Measurements from ENCODE around the gene IRF7.

Gene IRF7

GRCh38 chr11:609341-609811 is 6.4 kb downstream of the IRF7 start:
- Mint-ChIP-seq H3K4me3 (no peak overlapping the region), H3K36me3 (ENCODE audit: low read depth) (peaks cover 45% of the 10 kb centered on the region), H3K27ac (no peak overlapping the region)

GRCh38 chr11:608791-609251 is 6.9 kb downstream of the IRF7 start:
- peaks cover 6% of the 10 kb centered on the region for H3K4me1 Mint-ChIP-seq (ENCODE audit: low read depth)
- H3K9me3 Mint-ChIP-seq: no peaks in the 10 kb centered on the region
- no peaks in the 10 kb centered on the region for H3K27me3 Mint-ChIP-seq
- H3K27ac Mint-ChIP-seq: no peak overlapping the region
- no peak overlapping the region for H3K4me3 Mint-ChIP-seq
- H3K36me3 Mint-ChIP-seq (ENCODE audit: low read depth): peaks cover 48% of the 10 kb centered on the region

More at GRCh38 chr11:609341-609811, 6.4 kb downstream of the IRF7 start:
- H3K27me3 Mint-ChIP-seq: no peaks in the 10 kb centered on the region
- no peaks in the 10 kb centered on the region for H3K9me3 Mint-ChIP-seq
- peaks cover 12% of the 10 kb centered on the region for H3K4me1 Mint-ChIP-seq (ENCODE audit: low read depth)

DNA sequence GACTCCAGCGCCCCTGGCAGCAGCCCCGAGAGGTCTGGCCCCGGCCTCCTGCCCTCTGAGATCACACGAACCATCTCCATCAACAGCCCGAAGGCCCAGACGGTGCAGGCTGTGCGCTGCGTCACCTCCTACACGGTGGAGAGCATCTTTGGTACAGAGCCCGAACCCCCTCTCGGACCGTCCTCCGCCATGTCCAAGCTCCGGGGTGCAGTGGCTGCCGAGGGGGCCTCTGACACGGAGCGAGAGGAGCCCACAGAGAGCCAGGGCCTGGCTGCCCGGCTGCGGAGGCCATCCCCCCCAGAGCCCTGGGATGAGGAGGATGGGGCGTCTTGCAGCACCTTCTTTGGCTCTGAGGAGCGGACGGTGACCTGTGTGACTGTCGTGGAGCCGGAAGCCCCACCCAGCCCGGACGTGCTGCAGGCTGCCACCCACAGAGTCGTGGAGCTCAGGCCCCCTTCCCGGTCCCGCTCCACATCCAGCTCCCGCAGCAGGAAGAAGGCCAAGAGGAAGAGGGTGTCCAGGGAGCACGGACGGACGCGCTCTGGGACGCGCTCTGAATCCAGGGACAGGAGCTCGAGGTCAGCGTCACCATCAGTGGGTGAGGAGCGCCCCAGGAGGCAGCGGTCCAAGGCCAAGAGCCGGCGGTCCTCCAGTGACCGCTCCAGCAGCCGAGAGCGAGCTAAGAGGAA is 7.6 kb downstream of the IRF7 start:
- H3K27ac Mint-ChIP-seq: no peak overlapping the region
- no peak overlapping the region for H3K4me3 Mint-ChIP-seq
- no peaks in the 10 kb centered on the region for H3K9me3 Mint-ChIP-seq
- H3K4me1 Mint-ChIP-seq (ENCODE audit: low read depth): peaks cover 5% of the 10 kb centered on the region
- H3K36me3 Mint-ChIP-seq (ENCODE audit: low read depth): peaks cover 52% of the 10 kb centered on the region
- no peaks in the 10 kb centered on the region for H3K27me3 Mint-ChIP-seq

DNA sequence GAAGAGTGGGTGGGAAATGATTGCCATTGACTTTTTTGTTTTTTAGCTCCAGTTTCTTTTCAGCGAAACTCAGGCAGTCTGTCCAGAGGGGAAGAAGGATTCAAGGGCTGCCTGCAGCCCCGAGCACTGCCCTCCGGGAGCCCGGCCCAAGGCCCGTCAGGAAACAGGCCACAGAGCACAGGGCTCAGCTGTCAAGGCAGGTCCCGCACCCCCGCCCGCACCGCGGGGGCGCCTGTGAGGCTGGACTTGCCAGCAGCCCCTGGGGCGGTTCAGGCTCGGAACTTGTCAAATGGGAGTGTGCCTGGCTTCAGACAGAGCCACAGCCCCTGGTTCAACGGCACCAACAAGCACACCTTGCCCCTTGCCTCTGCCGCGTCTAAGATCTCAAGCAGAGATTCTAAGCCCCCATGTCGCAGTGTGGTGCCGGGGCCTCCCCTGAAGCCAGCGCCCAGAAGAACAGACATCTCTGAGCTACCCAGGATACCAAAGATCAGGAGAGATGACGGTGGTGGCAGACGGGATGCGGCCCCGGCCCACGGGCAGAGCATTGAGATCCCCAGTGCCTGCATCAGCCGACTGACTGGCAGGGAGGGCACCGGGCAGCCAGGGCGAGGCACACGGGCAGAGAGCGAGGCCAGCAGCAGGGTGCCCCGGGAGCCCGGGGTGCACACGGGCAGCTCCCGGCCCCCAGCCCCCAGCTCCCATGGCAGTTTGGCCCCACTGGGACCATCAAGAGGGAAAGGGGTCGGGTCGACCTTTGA is 8.6 kb downstream of the IRF7 start:
- Mint-ChIP-seq H3K4me3 (no peak overlapping the region), H3K36me3 (ENCODE audit: low read depth) (peaks cover 52% of the 10 kb centered on the region), H3K27ac (no peak overlapping the region), H3K9me3 (no peaks in the 10 kb centered on the region), H3K27me3 (no peaks in the 10 kb centered on the region), H3K4me1 (ENCODE audit: low read depth) (peaks cover 5% of the 10 kb centered on the region)

DNA sequence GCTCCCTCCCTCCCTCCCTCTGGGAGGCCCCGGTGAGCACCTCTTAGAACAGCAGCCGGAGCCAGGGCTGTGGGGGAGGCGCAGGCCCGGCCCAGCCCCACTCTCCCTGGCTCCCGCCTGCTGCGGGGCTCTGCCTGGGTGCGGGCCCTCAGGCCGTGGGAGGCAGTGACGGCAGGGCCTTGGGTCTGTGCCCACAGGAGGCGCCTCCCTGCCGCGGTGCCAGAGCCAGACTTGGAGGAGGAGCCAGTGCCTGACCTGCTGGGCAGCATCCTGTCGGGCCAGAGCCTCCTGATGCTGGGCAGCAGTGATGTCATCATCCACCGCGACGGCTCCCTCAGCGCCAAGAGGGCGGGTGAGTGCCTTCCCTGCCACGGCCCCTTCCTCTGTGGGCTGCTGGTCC is 9.5 kb downstream of the IRF7 start:
- H3K27ac Mint-ChIP-seq: no peak overlapping the region
- H3K36me3 Mint-ChIP-seq (ENCODE audit: low read depth): peaks cover 55% of the 10 kb centered on the region
- H3K9me3 Mint-ChIP-seq: no peaks in the 10 kb centered on the region
- peaks cover 5% of the 10 kb centered on the region for H3K4me1 Mint-ChIP-seq (ENCODE audit: low read depth)
- H3K4me3 Mint-ChIP-seq: no peak overlapping the region
- no peaks in the 10 kb centered on the region for H3K27me3 Mint-ChIP-seq

- peaks cover 5% of the 10 kb centered on the region for H3K4me1 Mint-ChIP-seq (ENCODE audit: low read depth)
- peaks cover 49% of the 10 kb centered on the region for H3K36me3 Mint-ChIP-seq (ENCODE audit: low read depth)
- no peak overlapping the region for H3K4me3 Mint-ChIP-seq
- no peak overlapping the region for H3K27ac Mint-ChIP-seq
- no peaks in the 10 kb centered on the region for H3K27me3 Mint-ChIP-seq
- H3K9me3 Mint-ChIP-seq: no peaks in the 10 kb centered on the region
Observed at GRCh38 chr11:605286-606129, 10.2 kb downstream of the IRF7 start.

- Mint-ChIP-seq H3K27me3 (no peaks in the 10 kb centered on the region), H3K4me3 (no peak overlapping the region), H3K27ac (no peak overlapping the region), H3K4me1 (ENCODE audit: low read depth) (peaks cover 5% of the 10 kb centered on the region), H3K9me3 (no peaks in the 10 kb centered on the region), H3K36me3 (ENCODE audit: low read depth) (peaks cover 49% of the 10 kb centered on the region)
Observed at GRCh38 chr11:603154-603553, 12.6 kb downstream of the IRF7 start.

- Mint-ChIP-seq H3K9me3 (no peaks in the 10 kb centered on the region), H3K27me3 (no peaks in the 10 kb centered on the region), H3K36me3 (ENCODE audit: low read depth) (peaks cover 45% of the 10 kb centered on the region), H3K27ac (no peak overlapping the region), H3K4me1 (ENCODE audit: low read depth) (peaks cover 3% of the 10 kb centered on the region), H3K4me3 (no peak overlapping the region)
Observed at GRCh38 chr11:601573-602245, 14.0 kb downstream of the IRF7 start.

DNA sequence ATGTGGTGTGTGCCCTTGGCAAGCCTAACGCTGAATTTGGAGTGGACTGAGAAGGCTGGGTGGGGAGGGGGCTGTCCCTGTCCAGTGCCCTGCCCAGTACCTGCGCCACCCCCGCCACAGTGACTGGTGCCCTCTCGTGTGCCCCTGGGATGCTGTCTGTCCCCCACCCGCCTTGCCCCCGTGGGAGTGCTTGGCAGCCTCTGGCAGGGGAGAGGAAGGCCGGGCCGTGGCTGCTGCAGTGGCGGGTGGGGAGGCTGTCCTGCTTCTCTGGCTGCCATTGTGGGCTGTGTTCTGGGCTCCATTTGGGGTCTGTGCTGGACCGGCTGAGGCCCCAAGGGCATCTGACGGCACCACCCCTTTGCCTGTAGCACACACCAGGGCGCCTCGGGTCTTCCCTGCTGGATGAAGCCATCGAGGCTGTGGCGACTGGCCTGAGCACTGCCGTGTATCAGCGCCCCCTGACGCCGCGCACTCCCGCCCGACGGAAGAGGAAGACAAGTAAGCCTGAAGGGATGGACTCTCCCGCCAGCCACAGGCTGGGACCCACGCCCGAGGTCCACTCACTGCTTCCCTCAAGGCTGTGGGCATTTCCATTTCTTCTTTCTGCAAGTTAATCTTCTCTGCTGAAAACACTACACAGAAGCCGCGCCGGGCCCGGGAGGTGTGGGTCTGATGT is 17.6 kb downstream of the IRF7 start:
- no peak overlapping the region for H3K4me3 Mint-ChIP-seq
- no peak overlapping the region for H3K27ac Mint-ChIP-seq
- H3K36me3 Mint-ChIP-seq (ENCODE audit: low read depth): peaks cover 50% of the 10 kb centered on the region
- H3K4me1 Mint-ChIP-seq (ENCODE audit: low read depth): peaks cover 6% of the 10 kb centered on the region
- no peaks in the 10 kb centered on the region for H3K27me3 Mint-ChIP-seq
- no peaks in the 10 kb centered on the region for H3K9me3 Mint-ChIP-seq

- peaks cover 6% of the 10 kb centered on the region for H3K4me1 Mint-ChIP-seq (ENCODE audit: low read depth)
- H3K9me3 Mint-ChIP-seq: no peaks in the 10 kb centered on the region
- no peaks in the 10 kb centered on the region for H3K27me3 Mint-ChIP-seq
- no peak overlapping the region for H3K4me3 Mint-ChIP-seq
- peaks cover 57% of the 10 kb centered on the region for H3K36me3 Mint-ChIP-seq (ENCODE audit: low read depth)
- H3K27ac Mint-ChIP-seq: no peak overlapping the region
Observed at GRCh38 chr11:597166-597725, 18.5 kb downstream of the IRF7 start.

DNA sequence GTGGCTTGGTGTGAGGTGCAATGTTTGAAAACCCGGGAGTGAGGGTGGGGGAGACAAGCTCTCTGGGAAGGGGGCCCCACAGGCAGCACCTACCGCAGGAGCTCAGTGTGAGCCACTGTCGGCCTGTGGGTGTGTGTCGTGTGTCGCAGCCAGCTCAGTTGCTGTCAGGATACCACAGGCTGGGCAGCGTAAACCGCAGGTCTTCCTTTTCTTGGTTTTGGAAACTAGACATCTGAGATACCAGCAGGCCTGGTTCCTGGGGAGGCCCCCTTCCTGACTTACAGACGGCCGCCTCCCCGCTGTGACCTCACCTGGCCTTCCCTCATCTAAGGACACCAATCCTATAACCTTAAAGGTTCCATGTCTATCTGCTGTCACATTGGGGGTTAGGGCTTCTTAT is 19.4 kb downstream of the IRF7 start:
- Mint-ChIP-seq H3K27ac (peak overlapping the region; percentile 21), H3K4me1 (ENCODE audit: low read depth) (peaks cover 6% of the 10 kb centered on the region), H3K4me3 (no peak overlapping the region), H3K27me3 (no peaks in the 10 kb centered on the region), H3K36me3 (ENCODE audit: low read depth) (peaks cover 56% of the 10 kb centered on the region), H3K9me3 (no peaks in the 10 kb centered on the region)

GRCh38 chr11:595400-595799 is 20.4 kb downstream of the IRF7 start:
- Mint-ChIP-seq H3K27ac (no peak overlapping the region), H3K4me3 (no peak overlapping the region), H3K27me3 (no peaks in the 10 kb centered on the region), H3K9me3 (no peaks in the 10 kb centered on the region), H3K36me3 (ENCODE audit: low read depth) (peaks cover 63% of the 10 kb centered on the region), H3K4me1 (ENCODE audit: low read depth) (peaks cover 6% of the 10 kb centered on the region)

- H3K9me3 Mint-ChIP-seq: no peaks in the 10 kb centered on the region
- peaks cover 6% of the 10 kb centered on the region for H3K4me1 Mint-ChIP-seq (ENCODE audit: low read depth)
- H3K27me3 Mint-ChIP-seq: no peaks in the 10 kb centered on the region
- H3K27ac Mint-ChIP-seq: no peak overlapping the region
- H3K36me3 Mint-ChIP-seq (ENCODE audit: low read depth): peaks cover 77% of the 10 kb centered on the region
- no peak overlapping the region for H3K4me3 Mint-ChIP-seq
Observed at GRCh38 chr11:593347-593746, 22.4 kb downstream of the IRF7 start.

DNA sequence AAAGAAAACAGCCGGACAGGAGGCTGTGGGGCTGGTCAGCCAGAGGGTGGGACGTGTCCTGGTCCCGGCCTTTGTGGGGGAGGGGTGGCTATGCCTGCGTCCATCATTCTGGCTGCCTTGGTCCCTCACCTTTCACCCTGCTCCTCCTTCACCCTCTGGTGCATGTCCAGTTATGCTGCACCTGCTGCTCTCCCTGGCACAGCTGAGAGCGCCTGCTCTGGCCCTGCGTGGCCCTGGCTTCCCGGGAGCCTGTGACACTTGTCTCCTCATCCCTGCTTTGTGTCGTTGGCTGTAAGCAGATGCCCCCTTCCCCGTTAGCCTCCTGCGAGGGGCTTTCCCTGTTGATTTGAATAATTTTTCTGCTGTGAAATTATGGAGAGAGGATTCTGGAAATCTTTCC is 22.8 kb downstream of the IRF7 start:
- no peak overlapping the region for H3K4me3 Mint-ChIP-seq
- H3K27me3 Mint-ChIP-seq: no peaks in the 10 kb centered on the region
- H3K36me3 Mint-ChIP-seq (ENCODE audit: low read depth): peaks cover 81% of the 10 kb centered on the region
- H3K27ac Mint-ChIP-seq: no peak overlapping the region
- H3K4me1 Mint-ChIP-seq (ENCODE audit: low read depth): peaks cover 11% of the 10 kb centered on the region
- H3K9me3 Mint-ChIP-seq: no peaks in the 10 kb centered on the region
